H1 (cell line): Measurements from ENCODE around the gene QSER1. TPM values are rescaled to one million over a fixed set of nuclear protein-coding genes. Genes with fewer than 3 reads are reported as not detected.
A peak's percentile ranks its signal among the peaks of the same experiment; 100 is the strongest.

ENCODE experiments used
- CTCF ChIA-PET: fragments of 300-600 bp; sonication (Branson Sonifier 250); formaldehyde crosslinking; loops from one replicate; lab custom pipeline; 2021; ENCODE audit not compliant: partially characterized antibody; lab: Charles Lee
- POLR2A ChIA-PET: fragments of 300-600 bp; sonication (Branson Sonifier 250); formaldehyde crosslinking; loops from one replicate; lab custom pipeline; 2021; ENCODE audit warnings: inconsistent platforms; ENCODE audit not compliant: partially characterized antibody; lab: Charles Lee
- DNase-seq, 2 experiments: peaks; one replicate each; pipeline versions ENCODE4 v3.0.0 to v3.0.0-alpha.2; 2010 to 2022; ENCODE audit warnings: low spot score in 2 of 2, low read depth in 1 of 2, mixed read lengths in 1 of 2
- FAIRE-seq: peaks from 2 replicates; lab custom pipeline; 2011; peaks lifted over from hg19 to GRCh38; lab: Jason Lieb, UNC
- H2AFZ ChIP-seq: 2 replicates; pipeline ENCODE4 v1.8.1; 2012; ENCODE audit warnings: low read length, inconsistent platforms
- H2AK5ac ChIP-seq: 2 replicates; pipeline ENCODE4 v1.6.1; 2013; ENCODE audit warnings: low read depth, low read length
- H2BK120ac ChIP-seq: replicated peaks from 2 replicates; pipeline ENCODE3; 2013; ENCODE audit warnings: low read depth, low read length, inconsistent platforms
- H2BK12ac ChIP-seq: 2 replicates; pipeline ENCODE4 v1.6.1; 2013; ENCODE audit warnings: low read depth, low read length
- H2BK15ac ChIP-seq: 2 replicates; pipeline ENCODE4 v1.6.1; 2013; ENCODE audit warnings: low read length
- H2BK20ac ChIP-seq: 2 replicates; pipeline ENCODE4 v1.6.1; 2013; ENCODE audit warnings: low read length
- H2BK5ac ChIP-seq: 2 replicates; pipeline ENCODE4 v1.6.1; 2013; ENCODE audit warnings: low read depth, low read length
- H3K14ac ChIP-seq: 2 replicates; pipeline ENCODE4 v1.6.1; 2013; ENCODE audit warnings: inconsistent platforms; ENCODE audit not compliant: insufficient read length
- H3K18ac ChIP-seq: 2 replicates; pipeline ENCODE4 v1.6.1; 2013; ENCODE audit warnings: low read length; ENCODE audit errors: extremely low read depth
- H3K23ac ChIP-seq: 2 replicates; pipeline ENCODE4 v1.6.1; 2013; ENCODE audit warnings: inconsistent platforms; ENCODE audit not compliant: insufficient read length
- H3K23me2 ChIP-seq: 2 replicates; pipeline ENCODE4 v1.6.1; 2013; ENCODE audit warnings: low read depth, low read length
- H3K27ac ChIP-seq: 2 replicates; pipeline ENCODE4 v1.6.1; 2011; ENCODE audit warnings: low read depth, low read length, inconsistent platforms
- H3K27me3 ChIP-seq, 4 experiments: replicated peaks in 1 of 4; 1 replicate in 1 of 4; 2 replicates in 3 of 4; pipeline versions ENCODE4 v1.6.1 to v1.8.1; 2011 to 2013; ENCODE audit warnings: low read length in 3 of 4, mild to moderate bottlenecking in 3 of 4, inconsistent platforms in 2 of 4, mixed read lengths in 2 of 4, moderate library complexity in 1 of 4; ENCODE audit not compliant: control insufficient read depth in 3 of 4, insufficient read depth in 3 of 4; ENCODE audit errors: extremely low read depth in 1 of 4
- H3K36me3 ChIP-seq, 4 experiments: 2 replicates each; pipeline versions ENCODE4 v1.6.1 to v1.8.1; 2011 to 2013; ENCODE audit warnings: mild to moderate bottlenecking in 4 of 4, low read length in 3 of 4, moderate library complexity in 2 of 4, control low read depth in 1 of 4, inconsistent platforms in 1 of 4; ENCODE audit not compliant: insufficient read depth in 4 of 4, control insufficient read depth in 2 of 4
- H3K4ac ChIP-seq: replicated peaks from 2 replicates; pipeline ENCODE3; 2013; ENCODE audit warnings: low read length, low read depth, mixed read lengths, inconsistent platforms; ENCODE audit not compliant: insufficient read length
- H3K4me1 ChIP-seq, 4 experiments: replicated peaks in 1 of 4; 1 replicate in 1 of 4; 2 replicates in 3 of 4; pipeline versions ENCODE4 v1.6.1 to v1.8.1; 2011 to 2013; ENCODE audit warnings: low read length in 3 of 4, inconsistent platforms in 2 of 4, mixed read lengths in 1 of 4; ENCODE audit not compliant: insufficient read depth in 4 of 4, control insufficient read depth in 3 of 4
- H3K4me2 ChIP-seq, 2 experiments: 2 replicates each; pipeline versions ENCODE4 v1.6.1 to v1.8.1; 2011 to 2013; ENCODE audit warnings: low read depth in 2 of 2, low read length in 2 of 2, control low read depth in 1 of 2, inconsistent platforms in 1 of 2, mild to moderate bottlenecking in 1 of 2; ENCODE audit not compliant: insufficient read depth in 1 of 2
- H3K4me3 ChIP-seq, 4 experiments: fragments of 200-600, 300-600 bp in 1 of 4; sonication (generic), shearing (Covaris generic), sonication (Bioruptor Twin) in 1 of 4; 2 replicates each; pipeline versions ENCODE4 v1.5.1 to v1.8.1; 2011 to 2016; ENCODE audit warnings: low read length in 4 of 4, low read depth in 3 of 4, control low read depth in 2 of 4, inconsistent platforms in 2 of 4, mild to moderate bottlenecking in 2 of 4, mixed read lengths in 1 of 4, moderate library complexity in 1 of 4; ENCODE audit not compliant: insufficient read depth in 2 of 4; ENCODE audit errors: extremely low read depth in 1 of 4
- H3K56ac ChIP-seq: replicated peaks from 2 replicates; pipeline ENCODE3; 2013; ENCODE audit warnings: low read depth, mild to moderate bottlenecking, mixed read lengths, low read length, inconsistent platforms; ENCODE audit not compliant: insufficient read length
- H3K79me1 ChIP-seq: 2 replicates; pipeline ENCODE4 v1.6.1; 2013; ENCODE audit warnings: low read depth, low read length, control low read depth
- H3K79me2 ChIP-seq, 2 experiments: 2 replicates each; pipeline versions ENCODE4 v1.6.1 to v1.8.1; 2012 to 2013; ENCODE audit warnings: low read length in 2 of 2, mild to moderate bottlenecking in 2 of 2, inconsistent platforms in 1 of 2; ENCODE audit not compliant: insufficient read depth in 2 of 2, control insufficient read depth in 1 of 2
- H3K9ac ChIP-seq, 4 experiments: replicated peaks in 1 of 4; 1 replicate in 1 of 4; 2 replicates in 3 of 4; pipeline versions ENCODE4 v1.6.1 to v1.8.1; 2011 to 2013; ENCODE audit warnings: low read depth in 3 of 4, low read length in 3 of 4, control low read depth in 2 of 4, mild to moderate bottlenecking in 2 of 4, moderate library complexity in 2 of 4, inconsistent platforms in 1 of 4; ENCODE audit errors: extremely low read depth in 1 of 4
- H3K9me3 ChIP-seq, 2 experiments: 2 replicates each; pipeline versions ENCODE4 v1.6.1 to v1.8.1; 2012 to 2013; ENCODE audit warnings: mild to moderate bottlenecking in 2 of 2, moderate library complexity in 2 of 2, control low read depth in 1 of 2, inconsistent platforms in 1 of 2, low read depth in 1 of 2, low read length in 1 of 2, mixed read lengths in 1 of 2; ENCODE audit not compliant: insufficient read depth in 2 of 2
- H4K20me1 ChIP-seq, 2 experiments: replicated peaks in 1 of 2; 2 replicates each; pipeline versions ENCODE3 to v1.8.1; 2011 to 2013; ENCODE audit warnings: inconsistent platforms in 2 of 2, low read length in 2 of 2, mild to moderate bottlenecking in 1 of 2; ENCODE audit not compliant: insufficient read depth in 2 of 2, control insufficient read depth in 1 of 2
- H4K5ac ChIP-seq: 2 replicates; pipeline ENCODE4 v1.6.1; 2013; ENCODE audit warnings: low read length, low read depth, mixed read lengths, inconsistent platforms; ENCODE audit not compliant: insufficient read length
- H4K8ac ChIP-seq: 2 replicates; pipeline ENCODE4 v1.8.0; 2013; ENCODE audit warnings: mild to moderate bottlenecking, moderate library complexity, low read length, inconsistent platforms; ENCODE audit not compliant: insufficient read depth; ENCODE audit errors: extremely low read depth
- H4K91ac ChIP-seq: replicated peaks from 2 replicates; pipeline ENCODE3; 2013; ENCODE audit warnings: low read length, mixed read lengths, inconsistent platforms; ENCODE audit not compliant: insufficient read length
- E2F6 ChIP-seq: IDR thresholded peaks from 2 replicates; pipeline ENCODE4 v1.6.1; 2012; ENCODE audit warnings: inconsistent platforms
- RAD21 ChIP-seq, 2 experiments: IDR thresholded peaks in 1 of 2; conservative IDR thresholded peaks in 1 of 2; 2 replicates each; pipeline ENCODE4 v1.6.1; 2011; ENCODE audit warnings: low read depth in 2 of 2, low read length in 2 of 2, improper control_type of control experiment in 1 of 2, inconsistent platforms in 1 of 2, mild to moderate bottlenecking in 1 of 2, moderate library complexity in 1 of 2
- WGBS, 2 experiments: shearing (Covaris generic) in 1 of 2; methylation state at CpG; one replicate each; pipeline versions ENCODE4 v1.1.6 to v1.1.7; 2013 to 2015; ENCODE audit warnings: low lambda C conversion rate in 2 of 2, mixed read lengths in 2 of 2, inconsistent platforms in 1 of 2, low coverage in 1 of 2, missing lambda C conversion rate in 1 of 2; ENCODE audit not compliant: insufficient replicate concordance in 2 of 2, insufficient coverage in 1 of 2, insufficient read length in 1 of 2; ENCODE audit errors: extremely low coverage in 1 of 2, missing lambda C conversion rate in 1 of 2; 5-methylcytosine and 5-hydroxymethylcytosine counted together
- polyA plus RNA-seq, 7 experiments: library from polyadenylated mRNA; depleted of rRNA in 3 of 7; stranded (reverse) in 5 of 7; unstranded in 2 of 7; fragments of >200 nt in 5 of 7; fragments of 200-250 nt in 2 of 7; gene quantifications; 1 replicate in 5 of 7; 2 replicates in 1 of 7; 4 replicates in 1 of 7; pipeline versions ENCODE4 v1.2.1 to v1.2.3, GENCODE V29; 2011 to 2013; ENCODE audit warnings: missing spikeins in 2 of 7, mixed read lengths in 2 of 7
- total RNA-seq: library from RNA; stranded (reverse); fragmentation: NEBNext Ultra II Directional; extraction: Animal tissue kit (Norgen Biotek cat#: 25700); gene quantifications from 2 replicates; pipeline ENCODE4 v1.2.1, GENCODE V29; 2021

The QSER1 gene
- total and polyA plus RNA-seq, 2 of the 8 experiments (the other 6 are each of a cell fraction or from before 2014, with no cell fraction given) = 29.3 to 117 TPM

DNA sequence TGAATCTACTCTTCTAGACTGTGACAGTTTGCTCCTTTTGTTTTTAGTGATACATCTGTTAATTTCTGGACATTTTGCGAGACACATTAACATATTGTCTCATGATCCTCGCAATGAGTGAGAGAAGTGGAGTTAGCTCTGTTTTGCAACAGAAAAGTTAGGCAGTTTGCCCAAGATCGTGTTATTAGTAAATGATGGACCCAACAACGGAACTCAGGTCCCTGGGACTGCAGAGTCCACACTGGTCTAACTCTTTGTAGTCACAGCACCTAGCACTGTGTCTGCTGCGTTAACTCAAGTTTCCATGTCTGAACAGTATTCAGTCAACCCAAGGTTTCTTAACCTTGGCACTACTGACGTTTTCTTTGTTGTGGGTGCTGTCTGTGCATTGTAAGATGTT, 126.2 kb downstream of the QSER1 start:
- no peak overlapping the region for H3K4me3 ChIP-seq
- no peaks in the 10 kb centered on the region for H4K20me1 ChIP-seq
- H4K91ac ChIP-seq = peak overlapping the region; percentile 80
- H3K79me1 ChIP-seq = no peaks in the 10 kb centered on the region
- TF ChIP-seq E2F6 (no peak), RAD21 (IDR thresholded peaks at IDR 0.05 in 1 of 2, conservative IDR thresholded peaks at IDR 0.05 in 1 of 2; ENCODE audit: low read depth in 2 of 2, low read length in 2 of 2) (no peak)
- POLR2A ChIA-PET = no interaction called here
- no peak overlapping the region for H2BK15ac ChIP-seq
- H2BK20ac ChIP-seq = no peak overlapping the region
- no peak overlapping the region for H3K18ac ChIP-seq
- no peak overlapping the region for H2AFZ ChIP-seq
- no peaks in the 10 kb centered on the region for H3K79me2 ChIP-seq
- H3K9me3 ChIP-seq = no peaks in the 10 kb centered on the region
- H3K23ac ChIP-seq = no peak overlapping the region
- CTCF ChIA-PET = interaction anchor here (0.7 to 1.8 kb wide), 2 partner anchors 9 to 51 kb away, joined by 3 to 4 read pairs; no protein-coding TSS in a partner anchor
- 93% methylated on average over 6 of the region's 6 CpGs; no CpG with 5 or more reads in 1 of the 2 experiments for WGBS, 2 experiments
- FAIRE-seq (no peak), DNase-seq (no peak)
- H2AK5ac ChIP-seq = no peak overlapping the region
- H4K5ac ChIP-seq = no peak overlapping the region
- no peak overlapping the region for H3K4ac ChIP-seq
- H3K27me3 ChIP-seq = peaks cover 0 to 12% (median 5%) of the 10 kb centered on the region in 4 experiments; a peak in 4 of 7 replicates
- peaks cover 5% of the 10 kb centered on the region for H3K23me2 ChIP-seq
- no peak overlapping the region for H2BK120ac ChIP-seq
- H3K9ac ChIP-seq = peak overlapping the region in 1 of 4 experiments; percentile 28; a peak in 1 of 7 replicates
- no peak overlapping the region for H2BK5ac ChIP-seq
- H2BK12ac ChIP-seq = no peak overlapping the region
- no peak overlapping the region for H3K27ac ChIP-seq
- H3K4me1 ChIP-seq = peaks cover 3 to 6% (median 3%) of the 10 kb centered on the region in 4 experiments; a peak in 6 of 7 replicates
- H4K8ac ChIP-seq = no peak overlapping the region
- no peak overlapping the region for H3K56ac ChIP-seq
- no peak overlapping the region for H3K14ac ChIP-seq
- H3K36me3 ChIP-seq = no peaks in the 10 kb centered on the region
- no peak overlapping the region for H3K4me2 ChIP-seq
